Activated CD8-positive, alpha-beta memory T cell treated with anti-CD3 and anti-CD28 coated beads for 48 hours (primary cell): ENCODE data around the gene OPRD1.

Experiments
- DNase-seq, 3 experiments: peaks; one replicate each; pipeline ENCODE4 v3.0.0-alpha.2; 2020; ENCODE audit warnings: low read depth in 2 of 3, low spot score in 2 of 3

Gene OPRD1

DNA sequence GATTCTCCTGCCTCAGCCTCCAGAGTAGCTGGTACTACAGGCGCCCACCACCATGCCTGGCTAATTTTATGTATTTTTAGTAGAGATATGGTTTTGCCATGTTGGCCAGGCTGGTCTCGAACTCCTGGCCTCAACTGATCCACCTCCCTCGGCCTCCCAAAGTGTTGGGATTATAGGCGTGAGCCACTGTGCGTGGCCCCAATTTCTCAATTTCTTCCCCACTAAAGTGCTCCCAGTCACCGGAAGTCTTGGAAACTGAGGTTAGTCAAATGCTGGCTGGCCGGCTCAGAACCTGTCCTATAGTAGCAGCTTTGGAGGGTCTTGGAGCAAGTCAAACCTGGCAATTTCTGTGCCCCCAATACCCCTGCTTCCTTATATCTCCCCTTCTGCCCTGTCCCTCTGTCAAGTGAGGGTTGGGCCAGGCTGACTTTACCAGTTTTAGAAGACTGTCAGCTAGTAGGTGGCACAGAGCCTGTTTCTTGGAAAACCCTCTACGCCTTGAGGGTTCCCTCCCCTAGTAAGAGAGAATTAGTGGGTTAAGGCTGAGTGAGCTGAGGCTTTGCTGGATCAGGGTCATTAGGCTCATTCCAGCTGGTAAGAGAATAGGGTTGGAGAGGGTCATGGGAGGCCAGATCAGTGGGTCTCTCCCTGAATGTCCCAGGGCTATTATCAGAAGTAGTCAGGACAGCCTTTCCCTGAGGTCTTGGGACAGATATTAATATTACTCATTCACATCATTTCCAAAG is 94.1 kb downstream of the OPRD1 start:
- no peak for DNase-seq

DNA sequence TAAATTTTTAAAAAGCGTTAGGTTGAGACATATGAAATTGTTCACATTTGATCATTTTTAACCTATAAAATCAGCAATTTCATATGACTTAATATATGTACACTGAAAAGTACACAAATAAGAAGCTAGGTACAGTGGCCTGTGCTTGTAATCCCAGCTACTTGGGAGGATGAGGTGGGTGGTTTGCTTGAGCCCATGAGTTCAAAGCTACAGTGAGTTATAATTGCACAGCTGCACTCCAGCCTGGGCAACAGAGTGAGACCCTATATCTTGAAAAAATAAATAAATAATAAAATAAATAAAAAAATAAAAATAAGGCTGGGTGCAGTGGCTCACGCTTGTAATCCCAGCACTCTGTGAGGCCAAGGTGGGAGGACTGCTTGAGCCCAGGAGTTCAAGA is 97.2 kb downstream of the OPRD1 start:
- no peak for DNase-seq

DNA sequence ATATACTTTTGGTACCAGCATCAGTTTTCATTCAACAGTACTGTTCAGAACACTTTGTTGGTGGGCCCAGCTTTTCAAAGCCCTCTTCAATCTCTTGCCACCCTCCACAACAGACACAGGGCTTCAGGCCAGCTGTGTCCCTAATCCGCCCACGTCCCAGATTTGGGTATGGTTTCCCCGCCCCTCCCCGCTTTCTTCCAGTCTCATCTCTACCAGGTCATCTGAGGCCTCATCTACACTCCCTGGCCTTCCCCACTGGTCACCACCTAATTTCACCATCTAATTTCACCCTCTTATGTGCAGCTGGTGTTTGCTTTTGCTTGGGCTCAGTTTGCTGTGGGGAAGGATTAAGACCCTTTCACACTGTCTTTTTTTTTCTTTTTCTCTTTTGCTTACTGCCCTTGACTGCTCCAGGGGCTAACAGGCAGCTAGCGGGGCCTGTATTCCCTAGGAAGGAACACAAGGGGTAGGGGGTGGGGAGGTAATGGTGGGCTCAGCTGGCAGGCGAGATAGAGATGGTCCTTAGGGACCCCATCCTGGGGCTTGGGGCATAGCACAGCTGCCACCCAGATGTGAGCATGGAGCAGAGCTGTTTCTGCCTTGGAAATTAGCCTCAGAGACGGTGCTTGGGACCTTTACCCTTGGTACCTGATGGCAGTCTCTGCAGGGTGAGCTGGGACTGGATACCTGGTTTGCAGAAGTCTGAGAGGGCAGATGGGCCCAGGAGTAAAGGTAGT is 98.6 kb downstream of the OPRD1 start:
- DNase-seq, result no peak

DNA sequence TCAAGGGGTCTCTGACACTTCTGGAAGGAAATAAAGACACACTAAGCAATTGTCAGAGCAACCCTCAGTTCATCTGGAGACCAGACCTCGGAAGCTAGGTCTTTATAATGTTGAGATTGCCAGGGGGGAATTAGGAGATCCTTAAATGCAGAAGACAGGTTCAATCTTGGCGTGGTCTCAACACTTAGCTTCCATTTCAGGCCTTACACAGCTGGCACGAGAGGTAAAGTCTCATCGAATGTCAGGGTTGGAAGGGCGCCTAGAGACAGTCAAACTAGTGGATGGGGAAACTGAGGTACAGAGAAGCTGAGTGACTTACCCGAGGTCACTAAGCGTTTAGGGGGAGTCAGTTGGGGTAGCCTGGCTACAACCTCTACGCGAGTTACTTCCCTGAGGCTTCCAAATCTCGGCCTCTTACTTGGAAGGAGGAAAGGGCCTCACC is 101.8 kb downstream of the OPRD1 start:
- no peak for DNase-seq

DNA sequence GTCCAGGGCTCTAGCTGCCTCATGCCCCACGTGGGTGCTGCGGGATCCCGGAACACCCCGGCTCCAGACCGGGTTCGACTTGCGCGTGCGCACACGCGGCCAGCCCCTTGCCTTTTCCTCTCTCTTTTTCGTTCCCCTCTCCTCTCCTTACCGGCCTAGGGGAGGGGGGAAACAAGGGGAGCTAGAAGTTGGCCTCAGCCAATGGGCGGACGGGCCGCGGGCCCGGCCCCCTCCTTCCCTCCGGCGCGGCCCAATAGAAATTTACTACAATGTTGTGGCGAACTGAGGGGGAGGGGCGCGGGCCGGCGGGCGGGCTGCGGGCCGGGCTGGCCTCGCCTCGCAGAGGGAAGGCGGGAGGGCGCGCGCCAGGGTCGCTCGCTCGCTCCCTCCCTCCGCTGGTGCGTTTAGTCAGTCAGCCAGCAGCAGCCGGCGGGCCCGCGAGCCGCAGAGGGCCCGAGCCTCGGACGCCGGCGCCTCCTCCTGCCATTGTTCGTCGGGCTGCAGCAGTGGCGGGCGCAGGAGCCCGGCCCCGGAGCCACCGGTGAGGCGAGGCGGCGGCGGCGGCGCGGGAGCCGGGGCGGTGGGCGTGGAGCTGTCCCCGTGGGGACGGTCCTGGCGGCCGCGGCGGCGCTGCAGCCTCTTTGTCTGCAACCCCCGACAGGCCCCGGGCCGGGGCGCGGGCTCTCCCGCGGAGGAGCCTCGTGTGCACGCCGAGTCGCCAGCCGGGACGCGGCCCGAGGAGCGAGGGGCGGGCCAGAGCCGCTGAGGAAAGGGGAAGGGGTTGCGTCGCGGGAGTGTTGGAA is 102.5 kb downstream of the OPRD1 start, which contains the start of gene EPB41:
TSS of gene EPB41 (plus strand) at position 342 of the 803 bp plus-strand sequence. CDS start 72,869 bp downstream, outside the sequence.
- DNase-seq, result peak; percentile 75 to 83 (median 81)

DNA sequence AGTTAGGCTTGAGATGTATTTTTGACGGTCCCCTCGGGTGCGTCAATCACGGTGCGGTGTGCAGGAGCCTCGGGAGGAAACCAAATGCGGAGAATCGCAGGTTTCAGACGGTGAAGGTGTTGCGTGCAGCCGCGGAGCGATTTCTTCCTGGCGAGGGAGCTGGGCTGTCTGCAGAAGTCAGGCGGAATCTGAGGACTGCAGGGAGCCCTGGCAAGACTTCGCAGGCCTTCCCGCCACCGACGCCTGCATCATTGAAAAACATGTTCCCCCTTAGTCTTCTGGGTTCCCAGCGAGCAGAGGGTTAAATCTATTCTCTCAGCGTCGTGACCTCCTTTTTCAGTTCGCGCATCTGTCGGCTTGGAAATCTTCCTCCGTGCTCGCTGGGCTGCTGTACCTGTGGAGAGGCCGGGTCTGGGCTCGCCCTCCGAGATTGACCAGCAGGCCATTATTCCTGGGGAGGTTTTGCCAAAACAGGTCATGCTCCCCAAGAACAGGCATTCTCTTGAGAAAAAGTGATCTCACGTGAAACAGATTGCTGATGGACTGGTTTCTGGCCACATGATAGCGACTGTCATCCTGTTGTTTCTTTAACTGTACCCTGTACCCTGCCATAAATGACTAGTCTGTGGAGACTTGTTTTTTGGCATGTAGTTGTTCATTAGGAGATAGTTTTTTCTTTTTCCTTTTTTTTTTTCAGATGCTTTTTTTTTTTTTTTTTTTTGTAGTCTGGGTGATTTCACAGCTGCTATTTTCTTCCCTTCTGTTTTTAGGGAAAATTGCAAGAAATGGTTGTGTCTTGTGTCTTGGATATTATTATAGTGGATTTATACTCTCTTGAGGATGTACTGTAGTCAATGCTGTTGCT is 103.3 kb downstream of the OPRD1 start:
- peak; percentile 9 to 24 (median 18) for DNase-seq

DNA sequence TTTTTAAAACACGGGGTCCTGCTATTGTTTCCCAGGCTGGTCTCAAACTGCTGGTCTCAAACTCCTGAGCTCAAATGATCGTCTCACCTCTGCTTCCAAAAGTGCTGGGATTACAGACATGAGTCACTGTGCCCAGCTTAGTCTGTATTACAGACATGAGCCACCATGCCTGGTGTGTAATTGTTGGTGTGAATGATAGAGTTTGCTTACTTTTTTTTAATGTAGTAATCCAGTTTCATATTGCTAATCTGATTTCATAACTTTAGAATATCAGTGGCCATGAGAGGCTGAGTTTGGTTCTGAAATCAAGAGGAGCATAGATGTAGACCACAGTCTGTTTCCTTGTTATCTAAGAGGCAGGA is 105.8 kb downstream of the OPRD1 start:
- DNase-seq, result no peak
